GM20431 (cell line): ENCODE results near the gene RALGDS.

Source experiments
- in situ Hi-C: fragments of 300-500 bp; cut with MseI, MboI; formaldehyde crosslinking; loops from one replicate; pipeline ENCODE4 v1.15.0; 2020; ENCODE audit warnings: low sequenced_read_pairs; ENCODE audit not compliant: unreplicated experiment

RALGDS gene

DNA sequence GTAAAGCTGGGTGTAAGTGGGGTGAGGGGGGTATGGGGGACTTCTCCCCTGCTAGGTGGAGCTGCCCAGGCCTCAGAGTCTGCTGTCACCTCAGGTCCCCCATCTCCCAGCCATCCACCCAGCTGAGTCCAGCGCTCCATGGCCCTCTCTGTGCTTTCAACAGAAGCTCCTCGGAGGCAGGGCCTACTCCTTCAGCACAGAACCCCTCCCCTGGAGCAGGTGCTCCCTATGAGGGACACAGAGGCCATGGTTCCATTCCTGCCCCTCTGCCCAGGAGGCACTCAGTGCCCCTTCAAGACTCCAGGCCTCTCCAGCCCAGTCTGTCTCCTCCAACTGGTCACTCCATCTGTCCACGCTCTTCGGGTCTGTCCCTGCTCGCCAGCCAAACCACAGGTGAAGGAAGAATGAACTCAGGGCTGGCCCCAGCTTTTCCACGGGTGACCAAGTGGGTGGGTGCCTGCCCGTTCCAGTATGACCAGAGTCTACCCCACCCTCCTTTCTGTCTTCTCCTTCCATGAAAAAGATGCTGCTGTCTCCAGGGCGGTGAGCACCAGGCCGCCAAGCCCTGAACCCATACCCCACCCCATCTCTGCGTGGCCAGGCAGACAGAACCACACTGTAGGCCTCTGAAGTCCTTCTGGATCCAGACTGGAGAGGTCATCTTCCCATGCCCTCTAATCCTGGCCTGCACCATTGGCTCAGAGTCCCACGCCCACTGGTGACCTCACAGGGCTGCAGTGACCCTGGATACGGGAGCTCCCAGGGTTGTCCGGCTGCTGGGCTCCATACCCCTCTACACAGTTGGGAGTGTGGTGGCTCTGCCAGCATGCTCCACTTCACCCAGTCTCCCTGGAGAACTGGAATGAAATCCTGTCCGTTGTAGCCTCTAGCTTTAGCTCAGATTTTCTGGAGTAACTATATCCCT, 30.8 kb upstream of the RALGDS start:
- in situ Hi-C loops, result no loop called here

DNA sequence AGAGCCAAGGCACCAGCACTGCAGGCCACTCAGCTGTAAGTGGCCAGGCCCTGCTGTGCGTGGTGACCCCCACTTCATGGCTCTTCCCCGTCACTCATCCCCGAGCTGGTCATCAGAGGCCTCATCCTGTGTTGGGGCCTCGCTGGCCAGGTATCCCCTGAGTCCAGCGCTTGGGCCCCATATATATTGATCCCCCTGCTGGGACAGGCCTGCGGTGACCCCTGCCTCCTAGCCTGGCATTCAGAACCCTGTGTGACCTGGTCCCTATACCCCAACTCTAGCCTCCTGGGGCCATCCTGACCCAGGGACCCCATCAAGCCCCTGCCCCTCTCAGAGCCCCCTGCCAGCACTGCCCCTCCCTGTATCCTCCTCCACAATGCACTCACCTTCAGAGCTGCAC, 30.0 kb upstream of the RALGDS start:
- in situ Hi-C loops, result no loop called here

DNA sequence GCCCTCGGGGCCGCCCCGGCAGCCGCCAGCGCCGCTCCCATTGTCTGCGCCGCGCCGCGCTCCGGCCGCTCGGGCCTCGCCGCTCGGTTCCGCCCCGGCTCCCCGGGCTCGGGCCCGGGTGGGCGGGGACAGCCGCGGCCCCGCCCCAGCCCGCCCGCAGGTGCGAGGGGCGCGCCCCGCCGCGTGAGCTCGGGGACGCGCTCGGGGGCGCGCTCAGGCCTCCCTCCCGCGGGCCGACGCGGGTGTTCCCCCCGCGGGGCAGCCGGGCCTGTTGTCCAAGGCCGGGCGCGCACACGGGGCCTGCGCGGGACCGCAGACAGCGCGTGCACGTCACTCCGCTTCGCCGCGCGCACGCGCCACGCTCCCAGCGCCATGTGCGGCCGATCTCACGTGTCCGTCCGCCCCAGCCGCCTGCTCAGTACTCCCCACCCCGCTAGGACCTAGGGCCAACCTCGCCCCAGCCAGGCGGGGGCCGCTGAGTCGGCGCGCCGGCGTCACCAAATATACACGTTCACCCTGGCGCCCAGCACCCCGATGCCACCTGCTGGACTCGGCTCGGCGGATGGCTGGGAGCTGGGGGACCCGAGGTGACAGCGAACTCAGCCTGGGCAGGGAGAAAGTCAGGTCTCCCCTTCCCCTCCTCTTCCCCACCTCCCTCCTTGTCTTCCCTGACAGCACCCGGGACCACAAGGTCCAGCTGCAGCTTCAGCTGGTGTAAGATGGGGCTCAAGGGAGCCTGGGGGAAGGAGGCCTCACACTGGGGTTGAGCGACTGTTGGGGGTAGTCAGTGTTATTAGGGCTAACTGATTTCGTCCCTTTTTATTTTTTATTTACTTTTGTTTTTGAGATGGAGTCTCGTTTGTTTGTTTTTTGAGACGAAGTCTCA, 28.3 kb upstream of the RALGDS start:
- in situ Hi-C loops, result loop anchor here (10.0 kb wide), 1 partner anchor 115 kb away; the partner anchor contains the start of gene GTF3C5

DNA sequence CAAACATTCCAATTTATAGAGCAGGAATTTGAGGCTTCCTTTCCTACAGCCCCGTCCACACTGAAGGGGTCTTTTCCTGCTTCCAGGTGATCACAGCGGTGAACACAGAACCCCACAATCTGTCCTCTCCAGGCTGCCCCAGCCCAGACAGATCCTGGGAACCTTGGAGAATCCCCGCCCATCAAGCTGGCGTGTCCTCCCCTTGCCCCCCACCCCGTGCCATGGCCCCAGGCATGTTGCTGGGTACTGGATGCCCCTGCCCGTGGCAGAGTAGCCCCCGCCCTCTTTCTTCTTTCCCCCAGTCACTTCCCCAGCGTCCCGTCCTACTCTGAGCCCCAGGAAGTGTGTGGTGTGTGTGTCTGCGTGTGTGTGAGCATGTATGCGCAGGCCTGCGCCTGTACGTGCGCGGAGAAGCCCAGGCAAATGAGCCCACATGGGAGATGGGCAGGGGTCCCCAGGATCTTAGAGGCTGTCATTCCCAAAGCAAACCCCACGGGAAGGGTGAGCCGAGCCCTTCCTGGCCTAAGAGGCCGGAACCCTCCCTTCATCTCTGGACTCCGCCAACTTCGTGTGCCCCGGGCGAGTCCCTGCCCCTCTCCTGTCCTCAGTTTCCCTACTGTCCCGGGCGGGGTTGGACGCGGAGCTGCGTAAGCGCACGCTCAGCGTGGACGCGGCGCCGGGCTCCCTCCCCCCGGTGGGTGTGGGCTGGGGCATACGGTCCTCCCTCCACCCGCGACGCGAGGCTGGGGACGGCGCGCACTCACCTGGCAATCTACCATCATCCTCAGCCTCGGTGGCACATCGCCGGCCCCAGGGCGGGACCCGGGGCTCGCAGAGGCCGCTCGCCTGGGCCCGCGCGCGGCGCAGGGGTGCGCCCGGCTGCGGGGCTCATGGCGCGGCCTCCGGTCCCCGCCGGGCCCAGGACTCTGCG, 27.4 kb upstream of the RALGDS start:
- in situ Hi-C loops, result loop anchor here (10.0 kb wide), 1 partner anchor 114 kb away; the partner anchor contains the start of gene GTF3C5

DNA sequence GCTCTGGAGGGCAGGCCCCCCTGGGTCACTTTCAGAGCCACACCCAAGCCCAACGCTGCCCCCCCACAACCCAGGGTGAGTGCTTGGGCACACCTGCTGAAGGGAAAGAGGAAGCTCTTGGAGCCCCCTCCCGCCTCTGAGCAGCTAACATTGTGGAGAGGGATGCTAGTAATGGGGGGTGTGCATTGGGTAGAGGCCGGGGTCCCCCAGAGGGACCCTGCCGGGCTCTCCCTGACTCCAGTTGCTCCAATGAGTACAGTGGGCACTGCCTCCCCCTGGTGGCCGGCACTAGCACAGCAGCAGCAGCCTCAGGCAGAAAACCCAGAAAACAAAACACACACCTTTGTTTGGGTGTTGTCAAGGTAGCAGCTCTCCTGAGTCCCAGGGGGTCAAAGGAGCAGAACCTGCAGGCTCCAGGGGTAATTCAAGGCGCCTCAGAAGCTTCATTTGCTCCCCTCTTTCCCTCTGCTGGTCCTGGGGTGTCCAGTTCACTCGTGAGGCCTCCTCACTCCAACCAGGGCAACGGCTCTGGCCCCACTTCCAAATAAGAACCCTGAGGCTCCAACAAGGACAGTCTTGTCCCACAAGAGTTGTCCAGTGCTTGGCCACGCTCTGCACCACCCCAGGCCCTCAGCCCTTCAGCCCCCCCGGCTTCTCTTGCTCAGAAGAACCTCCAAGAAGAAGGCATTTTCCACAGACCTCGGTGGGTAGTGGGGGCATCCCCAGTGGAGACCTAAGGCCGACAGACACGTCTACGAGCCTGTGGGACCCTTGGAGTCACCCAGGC, 26.6 kb upstream of the RALGDS start:
- in situ Hi-C loops, result loop anchor here (10.0 kb wide), 1 partner anchor 113 kb away; the partner anchor contains the start of gene GTF3C5

DNA sequence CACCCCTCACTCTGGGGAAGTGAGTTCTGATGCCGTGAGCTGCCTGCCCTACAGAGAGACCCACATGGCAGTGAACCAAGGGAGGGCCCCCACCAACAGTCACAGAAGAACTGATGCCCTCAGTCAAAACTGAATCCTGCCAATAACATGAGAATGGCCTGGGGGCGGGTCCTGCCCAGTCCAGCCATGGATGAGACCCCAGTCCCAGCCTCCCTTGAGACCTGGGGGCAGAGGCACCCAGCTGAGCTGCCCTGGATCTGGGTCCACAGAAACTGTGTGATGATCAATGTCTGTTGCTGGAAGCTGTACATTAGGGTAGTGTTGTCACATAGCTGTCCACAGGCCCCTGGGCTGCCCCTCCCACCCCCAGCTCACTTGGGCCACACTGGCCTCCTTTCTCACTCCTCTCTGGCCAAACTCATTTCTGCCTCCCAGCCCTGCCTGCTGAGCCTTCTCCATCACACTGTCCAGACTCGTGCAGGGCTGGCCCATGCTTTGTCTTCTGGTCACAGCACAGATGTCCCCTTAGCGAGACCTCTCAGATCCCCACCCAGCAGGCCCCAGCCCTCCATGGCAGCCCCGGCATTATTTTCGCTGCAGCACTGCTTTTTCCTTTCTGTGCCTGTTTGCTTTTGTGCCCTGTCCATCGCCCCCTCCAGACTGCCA, 25.8 kb upstream of the RALGDS start:
- in situ Hi-C loops, result loop anchor here (10.0 kb wide), 1 partner anchor 112 kb away; the partner anchor contains the start of gene GTF3C5

DNA sequence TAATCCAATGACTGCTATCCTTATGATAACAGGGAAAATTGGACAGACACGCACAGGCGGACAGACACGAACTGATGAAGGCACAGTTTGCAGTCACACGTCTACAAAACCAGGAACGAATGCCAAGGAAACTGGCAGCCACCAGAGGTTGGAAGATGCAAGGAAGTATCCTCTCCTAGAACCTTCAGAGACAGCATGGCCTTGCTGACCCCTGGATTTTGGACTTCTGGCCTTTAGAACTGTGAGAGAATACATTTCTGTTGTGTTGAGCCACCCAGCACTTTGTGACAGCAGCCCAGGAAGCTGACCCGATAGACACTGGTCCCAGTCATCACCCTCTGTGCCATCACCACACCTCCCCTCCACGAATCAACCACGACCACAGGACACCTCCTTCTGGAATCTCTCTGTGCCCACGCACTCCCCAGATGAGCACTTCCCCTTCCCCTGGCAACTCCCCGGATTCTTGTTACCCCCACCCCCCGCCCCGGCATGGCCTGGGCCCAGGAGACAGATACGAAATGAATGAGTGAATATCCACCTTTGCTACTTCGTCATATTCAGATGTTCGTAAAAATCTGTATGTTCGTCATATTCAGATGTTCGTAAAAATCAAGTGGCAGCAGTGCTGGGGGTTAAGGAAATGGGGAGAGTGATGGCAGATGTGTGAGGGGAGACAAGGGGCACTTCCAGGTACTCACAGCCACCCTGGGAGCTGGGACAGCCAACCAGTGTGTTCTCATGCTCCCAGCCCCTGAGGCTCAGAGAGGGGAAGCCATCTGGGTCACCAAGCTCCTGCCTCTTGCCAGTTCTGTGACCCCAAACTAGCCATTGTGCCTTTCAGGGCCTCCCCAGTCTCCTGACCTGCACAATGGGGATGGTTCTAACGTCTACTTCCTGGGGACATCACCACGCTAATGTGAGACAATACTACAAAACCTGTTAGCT, 24.1 kb upstream of the RALGDS start:
- in situ Hi-C loops, result loop anchor here (10.0 kb wide), 1 partner anchor 110 kb away; the partner anchor contains the start of gene GTF3C5

DNA sequence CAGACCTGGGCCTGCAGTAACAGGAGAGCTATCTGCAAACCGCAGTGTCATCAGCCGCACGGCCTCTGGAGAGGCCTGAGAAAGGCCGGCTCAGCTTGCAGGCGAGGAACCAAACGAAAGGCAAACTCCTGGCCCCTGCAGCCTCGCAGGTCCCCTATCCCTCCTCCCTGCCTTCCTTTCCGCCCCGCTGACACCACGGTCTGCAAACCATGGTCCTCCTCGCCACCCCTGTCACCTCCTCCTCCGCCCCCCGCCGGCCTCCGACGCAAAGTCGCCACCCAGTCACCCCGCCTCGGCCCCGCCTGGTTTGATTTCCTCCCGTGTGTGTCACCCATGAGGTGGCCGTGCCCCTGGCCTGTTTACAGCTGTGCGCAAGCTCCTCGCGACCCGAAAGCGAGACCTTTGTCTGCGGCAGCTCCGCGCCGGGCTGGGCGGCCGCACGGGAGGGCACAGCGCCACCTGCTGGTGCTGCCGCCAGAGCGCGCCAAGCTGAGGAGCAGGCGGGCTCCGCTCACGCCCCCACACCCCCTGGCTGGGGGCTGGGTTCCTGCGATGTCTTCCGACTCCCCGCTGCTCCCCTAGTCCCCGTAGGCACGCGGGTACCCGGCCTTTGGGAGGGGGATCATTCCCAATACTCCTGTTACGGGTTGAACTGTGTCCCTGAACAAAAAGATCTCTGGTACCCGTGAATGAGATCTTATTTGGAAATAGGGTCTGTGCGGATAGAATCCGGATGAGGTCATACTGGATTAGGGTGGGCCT, 23.3 kb upstream of the RALGDS start:
- in situ Hi-C loops, result loop anchor here (10.0 kb wide), 1 partner anchor 110 kb away; the partner anchor contains the start of gene GTF3C5

DNA sequence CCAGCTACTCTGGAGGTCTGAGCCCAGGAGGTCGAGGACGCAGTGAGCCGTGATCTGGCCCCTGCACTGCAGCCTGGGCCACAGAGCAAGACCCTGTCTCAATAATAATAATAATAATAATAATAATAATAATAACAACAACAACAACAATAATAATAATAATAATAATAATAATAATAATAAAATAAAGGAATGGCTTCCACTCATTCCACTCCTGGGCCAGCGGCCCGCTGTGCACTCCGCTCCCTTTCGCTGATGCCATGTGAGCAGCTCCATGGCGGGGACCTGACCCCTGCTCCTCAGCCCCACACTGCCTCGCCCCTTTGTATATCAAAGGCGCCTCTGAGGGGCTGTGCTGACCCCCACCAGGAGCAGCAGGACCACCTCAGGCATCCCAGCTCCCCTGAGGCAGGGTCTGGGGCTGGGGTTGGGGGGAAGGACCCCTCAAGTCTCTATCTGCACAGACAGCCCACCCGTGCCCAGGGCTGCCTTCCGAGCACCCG, 22.6 kb upstream of the RALGDS start:
- in situ Hi-C loops, result loop anchor here (10.0 kb wide), 1 partner anchor 109 kb away; the partner anchor contains the start of gene GTF3C5

DNA sequence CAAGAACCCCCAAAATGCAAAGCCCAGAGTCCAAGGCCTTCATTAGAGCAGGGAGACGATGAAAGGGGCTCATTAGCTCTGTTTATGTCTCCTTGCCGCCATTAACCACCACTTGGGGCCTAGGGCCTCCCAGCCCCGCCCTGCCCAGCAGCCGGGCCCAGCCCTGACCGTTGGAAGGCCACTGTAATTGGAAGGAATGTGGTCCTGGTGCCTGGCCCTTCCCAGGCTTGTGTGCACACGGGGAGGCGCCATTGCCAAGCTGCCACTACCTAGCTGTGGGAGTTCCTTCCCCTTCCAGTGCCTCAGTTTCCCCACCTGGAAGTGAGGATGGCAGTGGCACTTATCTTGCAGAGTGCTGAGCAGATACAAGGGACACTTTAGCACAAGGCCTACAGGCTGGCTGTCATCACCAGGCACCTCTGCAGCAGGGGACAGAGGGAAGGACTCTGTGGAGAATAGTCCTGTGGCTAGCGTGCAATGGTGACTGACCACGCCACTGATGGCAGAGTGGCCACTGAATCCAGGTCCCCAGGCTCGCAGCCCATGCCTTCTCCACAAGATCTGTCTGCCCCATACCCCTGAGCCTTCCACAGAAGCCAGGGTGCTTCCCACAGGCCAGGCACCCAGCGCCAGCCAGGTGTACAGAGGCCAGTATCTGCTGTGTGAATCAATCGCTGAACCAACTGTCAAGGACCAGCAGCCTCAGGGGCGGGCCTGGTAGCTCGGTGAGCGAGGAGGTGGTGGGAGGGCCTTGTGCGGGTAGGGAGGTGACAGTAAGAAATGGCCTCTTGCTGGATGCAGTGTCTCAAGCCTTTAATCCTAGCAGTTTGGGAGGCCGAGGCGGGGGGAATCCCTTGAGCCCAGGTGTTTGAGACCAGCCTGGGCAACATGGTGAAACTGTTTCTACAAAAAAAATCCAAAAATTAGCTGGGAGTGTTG, 21.9 kb upstream of the RALGDS start:
- in situ Hi-C loops, result loop anchor here (10.0 kb wide), 1 partner anchor 108 kb away; the partner anchor contains the start of gene GTF3C5

DNA sequence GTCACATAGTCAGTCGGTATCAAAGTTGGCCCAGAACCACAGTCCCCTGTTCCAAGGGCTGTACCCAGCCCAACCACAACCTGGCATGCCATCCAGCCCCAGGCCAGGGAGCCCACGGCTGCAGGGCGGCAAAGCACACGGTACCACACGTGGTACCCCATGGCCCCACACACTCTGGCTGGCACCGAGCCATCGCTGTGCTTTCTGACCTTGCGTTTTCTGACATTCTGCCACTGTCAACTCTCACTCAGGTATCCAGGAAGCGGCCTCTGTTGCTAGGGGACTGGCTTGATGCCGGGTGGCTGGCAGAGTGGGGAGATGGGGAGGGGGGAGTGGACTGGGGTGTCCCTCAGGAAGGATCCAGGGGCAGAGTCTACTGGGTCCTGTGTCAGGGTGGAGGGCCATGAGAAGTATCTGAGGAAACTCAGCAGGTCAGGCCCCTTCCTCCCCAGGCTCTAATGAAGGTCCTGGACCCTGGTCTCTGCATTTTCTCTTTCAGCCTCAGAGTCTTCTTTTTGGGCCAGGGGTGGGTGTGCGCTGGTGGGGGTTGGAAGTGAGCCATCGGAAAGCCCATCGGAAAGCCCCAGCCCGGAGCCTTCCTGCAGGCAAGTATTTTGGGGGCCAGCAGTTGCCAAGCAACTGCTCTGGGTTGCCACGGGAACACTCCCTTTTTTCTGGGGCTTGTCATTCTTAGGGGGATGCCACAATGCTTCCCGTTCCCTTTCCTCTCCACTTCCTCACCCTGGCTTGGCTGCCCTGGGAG, 21.0 kb upstream of the RALGDS start:
- in situ Hi-C loops, result loop anchor here (10.0 kb wide), 1 partner anchor 107 kb away; the partner anchor contains the start of gene GTF3C5

DNA sequence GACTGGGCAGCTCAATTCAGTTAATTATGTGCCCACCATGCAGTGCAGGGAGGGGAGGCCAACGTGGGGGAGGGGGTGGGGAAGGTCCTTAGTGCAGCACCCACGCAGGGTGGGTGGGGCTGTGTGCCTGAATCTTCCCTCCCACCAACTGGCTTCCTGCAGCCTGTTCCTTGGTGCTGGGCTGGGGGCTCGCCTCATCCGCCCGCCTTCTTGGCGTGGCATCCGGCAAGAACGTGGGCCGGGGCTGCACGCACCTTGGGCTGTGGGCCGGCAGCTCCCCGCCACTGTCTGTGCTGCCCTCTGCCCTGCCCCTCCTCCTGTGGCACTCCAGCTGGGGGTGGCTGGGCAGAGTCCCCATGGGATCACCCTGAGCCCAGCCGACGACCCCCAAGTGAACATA, 19.6 kb upstream of the RALGDS start:
- in situ Hi-C loops, result loop anchor here (10.0 kb wide), 1 partner anchor 106 kb away; the partner anchor contains the start of gene GTF3C5

DNA sequence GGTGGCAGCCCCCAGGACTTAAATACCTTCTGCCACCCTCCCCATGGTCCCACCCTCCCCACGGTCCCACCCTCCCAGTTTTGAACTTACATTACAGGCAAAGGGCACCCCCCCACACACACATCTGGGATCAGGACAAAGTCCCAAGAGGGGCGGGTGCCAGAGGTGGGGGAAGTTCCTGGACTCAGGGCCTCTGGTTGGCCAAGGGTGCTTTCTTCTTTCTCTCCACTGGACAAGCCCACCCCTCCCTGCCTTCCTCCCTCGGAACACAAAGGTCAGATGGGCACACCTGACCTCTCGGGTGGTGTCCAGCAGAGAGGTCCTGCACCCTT, 19.1 kb upstream of the RALGDS start:
- in situ Hi-C loops, result loop anchor here (10.0 kb wide), 1 partner anchor 105 kb away; the partner anchor contains the start of gene GTF3C5
